PFSK-1 (cell line): ENCODE measurements around the gene TRIM13.

Experiments used
- FOXP2 ChIP-seq: optimal IDR thresholded peaks from 2 replicates; pipeline ENCODE3; 2011; ENCODE audit warnings: borderline replicate concordance, control low read depth, inconsistent platforms; ENCODE audit not compliant: insufficient read depth; ENCODE audit errors: extremely low read length, extremely low read depth
- POLR2AphosphoS5 ChIP-seq: IDR thresholded peaks from 2 replicates; pipeline ENCODE4 v1.6.1; 2012; ENCODE audit warnings: low read depth, mild to moderate bottlenecking, control low read depth, low read length, moderate library complexity
- SIN3A ChIP-seq: IDR thresholded peaks from 2 replicates; pipeline ENCODE4 v1.6.1; 2012; ENCODE audit warnings: mild to moderate bottlenecking, low read length, moderate library complexity, borderline replicate concordance; ENCODE audit not compliant: insufficient read depth
- TAF1 ChIP-seq: IDR thresholded peaks from 2 replicates; pipeline ENCODE4 v1.6.1; 2012; ENCODE audit warnings: low read length, control low read depth, borderline replicate concordance; ENCODE audit not compliant: insufficient read depth
- TF ChIP-seq, protein P1 (sequence below), 2 experiments: IDR thresholded peaks; 2 replicates each; pipeline versions ENCODE4 v1.6.1 to v1.8.0; 2011 to 2012; ENCODE audit warnings: low read depth in 2 of 2, low read length in 2 of 2, control low read depth in 1 of 2, inconsistent platforms in 1 of 2, mild to moderate bottlenecking in 1 of 2, moderate library complexity in 1 of 2; ENCODE audit not compliant: insufficient read depth in 1 of 2

The TRIM13 gene

DNA sequence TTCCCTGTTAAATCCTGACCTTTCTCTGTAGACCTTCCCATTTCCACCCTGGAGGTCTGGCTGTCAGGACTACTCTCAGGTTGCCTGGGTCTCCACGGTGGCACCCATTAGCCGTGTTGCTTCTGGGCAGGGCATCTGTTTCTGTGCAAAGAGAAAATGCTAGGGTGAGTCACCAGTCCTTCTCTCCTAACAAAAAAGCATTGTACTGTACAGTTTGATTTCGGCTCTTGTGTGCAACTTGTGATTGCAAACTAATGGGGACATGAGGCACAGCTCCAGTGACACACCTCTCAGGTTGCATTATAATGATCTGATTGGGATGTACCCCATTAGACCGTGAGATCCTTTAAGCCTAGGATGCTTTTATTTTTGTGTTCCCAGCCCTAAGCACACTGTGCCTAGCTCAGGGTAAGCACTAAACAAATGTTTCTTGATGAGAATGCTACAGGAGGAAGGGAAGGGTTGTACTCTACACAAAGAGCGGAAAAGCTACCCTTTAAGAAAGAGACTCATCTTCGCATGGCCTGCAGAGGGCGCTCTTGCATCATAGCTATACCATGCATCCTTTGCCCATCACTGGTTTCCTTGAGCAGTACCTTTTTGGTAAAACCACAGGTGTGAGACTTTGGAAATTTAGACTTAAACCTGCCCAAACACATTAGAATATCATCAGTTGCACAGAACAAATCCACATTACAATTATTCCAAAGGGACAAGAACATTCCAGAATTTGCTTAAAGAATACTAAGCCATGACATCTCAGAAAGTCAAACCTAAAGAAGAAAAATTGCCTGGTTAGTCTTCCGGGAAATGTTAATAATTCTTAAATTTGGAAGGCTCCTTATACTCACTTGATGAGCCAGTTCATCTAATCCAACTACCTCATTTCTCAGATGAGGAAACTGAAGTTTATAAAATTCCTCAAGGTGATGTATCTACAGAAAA, 20.3 kb upstream of the TRIM13 start:
- no peak for TF ChIP-seq FOXP2
- no peak for TF ChIP-seq SIN3A
- no peak for TF ChIP-seq POLR2AphosphoS5
- no peak for TF ChIP-seq TAF1
- TF ChIP-seq, protein P1, sequence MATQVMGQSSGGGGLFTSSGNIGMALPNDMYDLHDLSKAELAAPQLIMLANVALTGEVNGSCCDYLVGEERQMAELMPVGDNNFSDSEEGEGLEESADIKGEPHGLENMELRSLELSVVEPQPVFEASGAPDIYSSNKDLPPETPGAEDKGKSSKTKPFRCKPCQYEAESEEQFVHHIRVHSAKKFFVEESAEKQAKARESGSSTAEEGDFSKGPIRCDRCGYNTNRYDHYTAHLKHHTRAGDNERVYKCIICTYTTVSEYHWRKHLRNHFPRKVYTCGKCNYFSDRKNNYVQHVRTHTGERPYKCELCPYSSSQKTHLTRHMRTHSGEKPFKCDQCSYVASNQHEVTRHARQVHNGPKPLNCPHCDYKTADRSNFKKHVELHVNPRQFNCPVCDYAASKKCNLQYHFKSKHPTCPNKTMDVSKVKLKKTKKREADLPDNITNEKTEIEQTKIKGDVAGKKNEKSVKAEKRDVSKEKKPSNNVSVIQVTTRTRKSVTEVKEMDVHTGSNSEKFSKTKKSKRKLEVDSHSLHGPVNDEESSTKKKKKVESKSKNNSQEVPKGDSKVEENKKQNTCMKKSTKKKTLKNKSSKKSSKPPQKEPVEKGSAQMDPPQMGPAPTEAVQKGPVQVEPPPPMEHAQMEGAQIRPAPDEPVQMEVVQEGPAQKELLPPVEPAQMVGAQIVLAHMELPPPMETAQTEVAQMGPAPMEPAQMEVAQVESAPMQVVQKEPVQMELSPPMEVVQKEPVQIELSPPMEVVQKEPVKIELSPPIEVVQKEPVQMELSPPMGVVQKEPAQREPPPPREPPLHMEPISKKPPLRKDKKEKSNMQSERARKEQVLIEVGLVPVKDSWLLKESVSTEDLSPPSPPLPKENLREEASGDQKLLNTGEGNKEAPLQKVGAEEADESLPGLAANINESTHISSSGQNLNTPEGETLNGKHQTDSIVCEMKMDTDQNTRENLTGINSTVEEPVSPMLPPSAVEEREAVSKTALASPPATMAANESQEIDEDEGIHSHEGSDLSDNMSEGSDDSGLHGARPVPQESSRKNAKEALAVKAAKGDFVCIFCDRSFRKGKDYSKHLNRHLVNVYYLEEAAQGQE (IDR thresholded peaks at IDR 0.05; ENCODE audit: insufficient read depth in 1 of 2, low read depth in 2 of 2, low read length in 2 of 2) = no peak

DNA sequence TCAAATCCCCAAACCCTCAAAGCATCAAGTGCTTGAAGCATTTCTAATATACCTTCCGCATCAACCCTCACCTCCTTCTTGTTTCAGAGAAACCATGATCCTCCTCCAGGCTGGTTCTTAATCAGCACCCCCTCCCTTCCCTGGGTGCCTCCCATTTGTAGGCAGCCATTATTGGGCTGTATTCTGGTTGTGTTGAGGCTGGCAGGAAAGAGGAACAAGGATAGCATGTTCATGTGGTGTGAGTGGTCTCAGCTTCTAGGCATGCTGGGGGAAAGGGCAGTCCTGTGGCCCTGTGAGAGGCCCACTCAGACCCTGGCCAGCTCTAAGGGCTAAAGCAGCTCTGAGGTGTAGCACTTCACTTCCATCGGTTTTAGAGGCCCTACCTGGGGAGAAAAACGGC, 18.9 kb upstream of the TRIM13 start:
- TF ChIP-seq FOXP2 (no peak), SIN3A (no peak), TAF1 (no peak), POLR2AphosphoS5 (no peak)
- TF ChIP-seq, protein P1 (IDR thresholded peaks at IDR 0.05; ENCODE audit: insufficient read depth in 1 of 2, low read depth in 2 of 2, low read length in 2 of 2) = no peak

DNA sequence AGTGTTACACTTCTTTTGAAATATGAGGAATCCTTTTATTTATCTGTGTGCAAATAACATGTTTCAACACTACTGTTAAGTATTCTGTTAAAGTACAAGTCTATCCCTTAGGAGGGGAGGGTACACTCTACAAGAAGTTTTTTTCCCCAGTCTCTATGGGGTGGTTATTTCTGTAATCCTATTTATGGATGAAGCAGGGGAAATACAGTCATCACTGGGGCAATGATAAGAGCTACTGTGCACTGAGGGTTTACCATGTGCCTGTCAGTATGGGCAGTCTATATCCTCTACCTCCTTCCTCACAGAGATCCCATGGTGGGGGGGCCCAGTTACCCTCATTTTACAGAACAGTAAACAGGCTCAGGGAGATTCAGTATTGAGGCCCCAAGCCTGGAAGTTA, 16.6 kb upstream of the TRIM13 start:
- TF ChIP-seq FOXP2 (no peak), TAF1 (no peak), POLR2AphosphoS5 (no peak), SIN3A (no peak)
- TF ChIP-seq, protein P1 (IDR thresholded peaks at IDR 0.05; ENCODE audit: insufficient read depth in 1 of 2, low read depth in 2 of 2, low read length in 2 of 2) = no peak

DNA sequence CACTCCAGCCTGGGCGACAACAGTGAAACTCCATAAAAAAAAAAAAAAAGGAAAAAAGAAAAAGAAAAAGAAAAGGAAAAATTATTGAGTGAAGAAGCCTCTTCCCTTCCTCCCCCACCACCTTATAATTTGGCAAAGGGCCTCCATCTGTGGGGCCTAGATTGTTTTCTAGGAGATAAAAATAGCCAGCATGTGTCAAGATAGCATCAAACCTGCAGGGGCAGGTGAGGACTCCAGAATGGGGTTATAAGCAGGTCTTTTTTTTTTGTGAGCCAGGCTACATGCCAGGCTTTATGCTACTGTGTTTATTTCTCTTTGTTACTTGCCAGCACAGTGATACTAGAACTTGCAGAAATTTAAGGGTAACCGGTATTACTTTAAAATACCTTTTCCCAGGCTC, 11.7 kb upstream of the TRIM13 start:
- TF ChIP-seq TAF1 = no peak
- no peak for TF ChIP-seq POLR2AphosphoS5
- no peak for TF ChIP-seq FOXP2
- TF ChIP-seq, protein P1 (IDR thresholded peaks at IDR 0.05; ENCODE audit: insufficient read depth in 1 of 2, low read depth in 2 of 2, low read length in 2 of 2) = no peak
